ENCODE results near the gene SEMA7A. TPM values are rescaled to one million over a fixed set of nuclear protein-coding genes. Genes with fewer than 3 reads are reported as not detected.
A peak's percentile ranks its signal among the peaks of the same experiment; 100 is the strongest.
"Not testable (repeated sequence)": the region's sequence is repeated elsewhere in the genome, so short reads cannot be mapped to it uniquely, and the experiment has no call there.

The SEMA7A gene, protein sequence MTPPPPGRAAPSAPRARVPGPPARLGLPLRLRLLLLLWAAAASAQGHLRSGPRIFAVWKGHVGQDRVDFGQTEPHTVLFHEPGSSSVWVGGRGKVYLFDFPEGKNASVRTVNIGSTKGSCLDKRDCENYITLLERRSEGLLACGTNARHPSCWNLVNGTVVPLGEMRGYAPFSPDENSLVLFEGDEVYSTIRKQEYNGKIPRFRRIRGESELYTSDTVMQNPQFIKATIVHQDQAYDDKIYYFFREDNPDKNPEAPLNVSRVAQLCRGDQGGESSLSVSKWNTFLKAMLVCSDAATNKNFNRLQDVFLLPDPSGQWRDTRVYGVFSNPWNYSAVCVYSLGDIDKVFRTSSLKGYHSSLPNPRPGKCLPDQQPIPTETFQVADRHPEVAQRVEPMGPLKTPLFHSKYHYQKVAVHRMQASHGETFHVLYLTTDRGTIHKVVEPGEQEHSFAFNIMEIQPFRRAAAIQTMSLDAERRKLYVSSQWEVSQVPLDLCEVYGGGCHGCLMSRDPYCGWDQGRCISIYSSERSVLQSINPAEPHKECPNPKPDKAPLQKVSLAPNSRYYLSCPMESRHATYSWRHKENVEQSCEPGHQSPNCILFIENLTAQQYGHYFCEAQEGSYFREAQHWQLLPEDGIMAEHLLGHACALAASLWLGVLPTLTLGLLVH
- total RNA-seq (2014; rRNA removed; shearing (Covaris generic)), result 8.5 and 14.3 TPM in 2 replicates

DNA sequence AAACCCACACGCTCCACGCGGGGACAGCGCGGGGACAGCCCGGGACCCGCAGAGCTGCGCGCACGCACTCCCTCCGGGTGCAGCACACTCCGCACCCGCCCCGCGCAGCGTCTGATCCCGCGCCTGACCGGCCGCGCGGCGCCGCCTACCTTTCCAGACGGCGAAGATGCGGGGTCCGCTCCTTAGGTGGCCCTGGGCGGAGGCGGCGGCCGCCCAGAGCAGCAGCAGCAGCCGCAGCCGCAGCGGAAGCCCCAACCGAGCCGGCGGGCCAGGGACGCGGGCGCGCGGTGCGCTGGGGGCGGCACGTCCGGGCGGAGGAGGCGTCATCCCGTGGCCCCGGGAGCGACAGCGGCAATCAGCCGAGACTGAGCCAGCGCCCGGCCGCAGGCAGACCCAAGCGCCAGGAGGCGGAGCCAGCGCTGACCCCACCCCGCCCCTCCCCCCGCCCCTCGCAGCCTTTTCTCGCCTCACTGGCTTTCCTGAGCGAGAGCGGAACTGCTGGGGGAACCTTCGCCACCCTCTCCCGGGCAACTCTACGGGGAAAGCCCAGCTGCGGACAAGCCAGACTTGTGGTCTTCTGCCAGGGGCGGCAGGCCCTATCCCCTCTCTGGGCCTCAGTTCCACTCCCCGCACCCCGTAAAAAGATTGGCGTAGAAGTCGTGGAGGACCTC is at the start of gene SEMA7A:
Gene SEMA7A, minus strand, starts transcription at position 367 of the 671 bp plus-strand sequence. Its CDS starts 40 bp downstream, at position 327.
- peak; percentile 91 for DNase-seq (ENCODE audit: low spot score)
- in situ Hi-C loops (cut with HindIII; ENCODE audit: low sequenced_read_pairs), result no loop called here

DNA sequence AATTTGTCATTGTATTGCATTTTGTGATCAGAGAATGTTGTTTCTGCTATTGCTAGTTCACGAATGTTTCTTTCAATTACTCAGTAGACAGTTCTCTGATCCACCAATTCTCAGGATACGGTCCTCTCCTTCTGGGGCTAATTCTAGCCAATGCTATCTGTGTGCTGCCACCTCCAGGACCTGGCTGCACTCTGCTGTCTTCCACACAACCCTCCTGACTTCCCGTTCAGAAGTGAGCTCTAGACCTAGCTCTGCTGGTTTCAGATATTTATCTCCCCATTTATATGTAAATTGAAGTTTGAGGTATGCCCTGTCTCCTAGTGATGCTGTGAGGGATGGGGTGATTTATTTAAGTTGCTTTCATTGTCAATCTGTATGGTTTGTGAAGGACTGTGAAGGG is 48.9 kb upstream of the SEMA7A start:
- peak; percentile 54 for DNase-seq (ENCODE audit: low spot score)

DNA sequence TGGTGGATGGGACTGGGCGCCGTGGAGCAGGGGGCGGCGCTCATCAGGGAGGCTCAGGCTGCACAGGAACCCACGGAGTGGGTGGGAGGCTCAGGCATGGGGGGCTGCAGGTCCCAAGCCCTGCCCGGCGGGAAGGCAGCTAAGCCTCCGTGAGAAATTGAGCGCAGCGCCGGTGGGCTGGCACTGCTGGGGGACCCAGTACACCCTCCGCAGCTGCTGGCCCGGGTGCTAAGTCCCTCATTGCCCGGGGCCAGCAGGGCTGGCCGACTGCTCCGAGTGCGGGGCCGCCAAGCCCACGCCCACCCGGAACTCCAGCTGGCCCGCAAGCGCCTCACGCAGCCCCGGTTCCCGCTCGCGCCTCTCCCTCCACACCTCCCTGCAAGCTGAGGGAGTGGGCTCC is 46.6 kb upstream of the SEMA7A start:
- DNase-seq (ENCODE audit: low spot score), result not testable (repeated sequence)

More for the DNA sequence above, 48.9 kb upstream of the SEMA7A start:
- in situ Hi-C loops (cut with HindIII; ENCODE audit: low sequenced_read_pairs), result no loop called here

DNA sequence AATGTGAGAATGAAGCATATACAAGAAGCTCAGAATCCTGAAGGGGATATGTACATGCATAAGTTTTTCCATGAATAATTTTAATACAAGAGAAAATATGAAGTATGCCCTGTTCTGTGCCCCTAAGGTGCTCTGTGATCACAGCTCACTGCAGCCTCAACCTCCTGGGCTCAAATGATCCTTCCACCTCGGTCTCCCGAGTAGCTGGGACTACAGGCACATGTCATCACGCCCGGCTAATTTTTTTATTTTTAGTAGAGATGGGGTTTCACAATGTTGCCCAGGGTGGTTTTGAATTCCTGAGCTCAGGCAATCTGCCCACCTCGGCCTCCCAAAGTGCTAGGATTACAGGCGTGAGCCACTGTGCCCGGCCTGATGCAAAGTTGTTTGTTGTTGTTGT is 37.9 kb upstream of the SEMA7A start:
- in situ Hi-C loops (cut with HindIII; ENCODE audit: low sequenced_read_pairs); DNase-seq (ENCODE audit: low spot score): not testable (repeated sequence)

More for the DNA sequence above, 46.6 kb upstream of the SEMA7A start:
- in situ Hi-C loops (cut with HindIII; ENCODE audit: low sequenced_read_pairs), result not testable (repeated sequence)

DNA sequence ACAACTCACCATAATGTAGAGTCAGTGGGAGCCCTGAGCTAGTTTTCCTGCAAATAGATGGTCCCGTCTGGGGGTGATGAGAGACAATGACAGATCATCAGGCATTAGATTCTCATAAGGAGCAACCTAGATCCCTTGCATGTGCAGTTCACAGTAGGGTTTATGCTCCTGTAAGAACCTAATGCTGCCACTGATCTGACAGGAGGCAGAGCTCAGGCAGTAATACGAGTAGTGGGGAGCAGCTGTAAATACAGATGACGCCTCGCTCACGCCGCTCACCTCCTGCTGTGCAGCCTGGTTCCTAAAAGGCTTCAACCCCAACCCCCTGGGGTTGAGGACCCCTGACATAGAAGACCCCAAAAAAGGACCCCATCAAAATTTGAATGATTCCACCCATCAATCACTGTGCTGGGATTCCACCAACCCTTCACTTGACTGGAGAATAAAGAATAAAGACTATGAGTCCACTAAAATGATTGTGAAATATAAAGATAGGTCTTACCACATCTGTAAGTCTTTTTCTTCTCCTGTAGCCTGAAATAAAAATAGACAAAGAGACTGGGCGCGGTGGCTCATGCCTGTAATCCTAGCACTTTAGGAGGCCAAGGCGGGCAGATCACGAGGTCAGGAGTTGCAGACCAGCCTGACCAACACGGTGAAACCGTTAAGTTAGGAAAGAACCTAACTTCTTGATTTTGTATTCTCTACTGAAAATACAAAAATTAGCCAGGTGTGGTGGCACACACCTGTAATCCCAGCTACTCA is 37.1 kb upstream of the SEMA7A start:
- no peak for DNase-seq (ENCODE audit: low spot score)
- in situ Hi-C loops (cut with HindIII; ENCODE audit: low sequenced_read_pairs), result no loop called here

DNA sequence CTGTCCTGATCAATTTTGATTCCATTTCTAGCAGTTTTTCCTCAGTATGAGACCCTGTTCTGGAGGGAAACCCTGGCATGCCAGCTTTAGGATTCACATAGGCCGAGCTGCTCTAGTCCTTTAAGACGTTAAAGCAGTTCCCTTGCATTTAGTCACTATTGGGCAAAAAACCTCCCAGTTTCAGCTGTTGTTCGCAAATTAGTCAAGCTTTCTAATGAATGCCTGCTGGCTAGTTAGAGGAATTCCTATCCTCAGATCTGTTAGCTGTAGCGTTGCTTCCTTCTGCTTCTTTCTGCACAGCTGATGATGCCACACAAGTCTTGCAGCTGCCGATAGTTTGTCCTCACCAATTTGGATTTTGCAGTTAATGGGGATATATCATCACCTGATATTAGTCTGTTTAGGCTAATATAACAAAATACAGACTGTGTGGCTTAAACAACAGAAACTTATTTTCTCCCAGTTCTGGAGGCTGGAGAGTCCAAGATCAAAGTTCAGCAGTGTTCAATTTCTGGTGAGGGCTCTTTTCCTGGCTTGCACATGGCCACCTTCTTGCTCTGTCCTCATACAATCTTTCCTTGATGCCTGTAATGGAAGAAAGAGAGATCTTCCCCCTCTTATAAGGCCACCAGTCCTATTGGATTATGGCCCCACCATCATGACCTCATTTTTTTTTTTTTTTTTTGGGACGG is 34.7 kb upstream of the SEMA7A start:
- in situ Hi-C loops (cut with HindIII; ENCODE audit: low sequenced_read_pairs), result no loop called here
- DNase-seq (ENCODE audit: low spot score), result no peak

DNA sequence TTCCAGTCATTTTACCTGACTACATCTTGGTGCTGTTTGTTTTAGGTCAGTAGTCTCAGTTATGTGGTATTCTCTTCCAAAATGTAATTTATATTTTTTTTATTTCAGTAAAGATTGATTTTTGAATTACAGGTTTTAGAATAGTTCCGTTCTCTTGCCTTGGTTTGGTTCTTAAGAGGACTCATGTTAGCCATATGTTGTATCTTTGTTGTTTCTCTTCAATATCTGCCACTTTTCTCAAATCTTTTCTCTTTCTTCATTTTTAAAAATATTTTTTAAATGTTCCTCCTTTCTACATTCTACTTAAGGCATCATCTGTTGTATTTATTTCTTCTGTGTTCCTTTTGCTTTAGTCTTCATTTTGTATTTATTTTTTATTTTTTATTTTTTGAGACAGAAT is 32.8 kb upstream of the SEMA7A start:
- no peak for DNase-seq (ENCODE audit: low spot score)
- in situ Hi-C loops (cut with HindIII; ENCODE audit: low sequenced_read_pairs), result no loop called here

DNA sequence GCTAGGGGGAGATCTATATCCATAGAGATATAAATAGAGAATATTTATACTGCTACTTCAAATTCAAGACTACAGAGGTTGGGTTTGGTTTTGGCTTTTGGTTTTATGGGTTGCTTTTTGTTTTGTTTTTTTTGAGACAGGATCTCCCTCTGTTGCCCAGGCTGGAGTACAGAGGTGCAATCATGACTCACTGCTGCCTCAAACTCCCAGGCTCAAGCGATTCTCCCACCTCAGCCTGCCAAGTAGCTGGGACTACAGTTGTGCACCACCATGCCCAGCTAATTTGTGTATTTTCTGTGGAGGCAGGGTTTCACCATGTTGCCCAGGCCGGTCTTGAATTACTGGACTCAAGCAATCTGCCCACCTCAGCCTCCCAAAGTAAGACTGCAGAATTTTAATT is 31.1 kb upstream of the SEMA7A start:
- in situ Hi-C loops (cut with HindIII; ENCODE audit: low sequenced_read_pairs), result no loop called here
- no peak for DNase-seq (ENCODE audit: low spot score)

DNA sequence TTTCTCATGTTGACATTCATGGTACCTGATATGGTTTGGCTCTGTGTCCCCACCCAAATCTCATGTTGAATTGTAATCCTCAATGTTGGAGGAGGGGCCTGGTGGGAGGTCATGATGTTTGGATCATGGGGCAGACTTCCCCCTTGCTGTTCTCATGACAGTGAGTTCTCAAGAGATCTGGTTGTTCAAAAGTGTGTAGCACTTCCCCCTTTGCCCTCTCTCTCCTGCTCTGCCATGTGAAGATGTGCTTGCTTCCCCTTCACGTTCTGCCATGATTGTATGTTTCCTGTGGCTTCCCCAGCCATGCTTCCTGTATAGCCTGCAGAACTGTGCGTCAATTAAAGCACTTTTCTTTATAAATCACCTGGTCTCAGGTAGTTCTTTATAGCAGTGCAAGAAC is 30.5 kb upstream of the SEMA7A start:
- in situ Hi-C loops (cut with HindIII; ENCODE audit: low sequenced_read_pairs), result no loop called here
- DNase-seq (ENCODE audit: low spot score), result no peak

DNA sequence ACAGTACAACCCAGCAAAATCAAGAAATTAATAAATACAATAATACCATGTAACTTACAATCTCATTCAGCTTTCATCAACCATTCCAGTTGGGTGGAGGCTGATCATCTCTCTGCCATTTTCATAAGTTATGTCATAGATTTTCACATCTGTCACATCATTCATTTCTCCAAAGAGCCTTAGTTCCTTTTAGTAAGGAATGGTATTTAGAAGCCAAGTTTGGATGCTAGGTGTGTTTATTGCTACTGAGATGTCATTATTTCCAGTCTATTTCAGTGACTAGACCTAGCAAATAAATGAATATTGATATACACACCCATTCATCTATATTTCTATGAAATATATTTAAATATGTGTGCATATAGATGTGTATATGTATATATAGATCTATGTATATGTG is 29.9 kb upstream of the SEMA7A start:
- no peak for DNase-seq (ENCODE audit: low spot score)
- in situ Hi-C loops (cut with HindIII; ENCODE audit: low sequenced_read_pairs), result no loop called here

DNA sequence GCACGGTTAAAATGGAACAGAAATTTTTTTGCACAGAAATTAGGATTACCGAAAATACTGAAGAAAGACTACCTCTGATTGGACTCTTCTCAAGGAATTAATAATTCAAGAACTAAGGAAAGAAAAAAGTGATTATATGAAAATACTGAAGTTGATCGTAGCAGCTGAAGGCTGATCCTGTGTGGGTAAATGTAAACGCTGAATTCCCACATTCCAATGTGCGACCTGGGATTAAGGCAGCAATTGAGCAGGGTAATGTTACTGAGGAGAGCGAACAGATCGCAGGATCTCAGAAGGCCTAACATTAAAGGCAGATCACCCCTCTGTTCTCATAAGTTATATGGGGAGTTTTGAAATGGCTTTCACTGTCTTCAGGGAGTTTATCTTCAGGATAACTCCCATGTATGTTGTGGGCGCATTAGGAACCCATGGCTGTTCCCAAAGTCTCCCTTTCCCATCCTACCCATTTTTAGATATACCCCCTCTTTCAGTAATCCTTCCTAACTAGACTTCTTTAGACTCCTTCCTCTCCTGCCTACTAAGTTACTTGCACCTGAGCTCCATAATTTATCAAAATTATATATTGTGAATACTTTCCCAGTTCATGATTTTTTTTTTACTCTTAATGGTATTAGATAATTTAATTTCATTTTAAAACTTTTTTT is 28.2 kb upstream of the SEMA7A start:
- in situ Hi-C loops (cut with HindIII; ENCODE audit: low sequenced_read_pairs), result no loop called here
- peak; percentile 14 for DNase-seq (ENCODE audit: low spot score)

DNA sequence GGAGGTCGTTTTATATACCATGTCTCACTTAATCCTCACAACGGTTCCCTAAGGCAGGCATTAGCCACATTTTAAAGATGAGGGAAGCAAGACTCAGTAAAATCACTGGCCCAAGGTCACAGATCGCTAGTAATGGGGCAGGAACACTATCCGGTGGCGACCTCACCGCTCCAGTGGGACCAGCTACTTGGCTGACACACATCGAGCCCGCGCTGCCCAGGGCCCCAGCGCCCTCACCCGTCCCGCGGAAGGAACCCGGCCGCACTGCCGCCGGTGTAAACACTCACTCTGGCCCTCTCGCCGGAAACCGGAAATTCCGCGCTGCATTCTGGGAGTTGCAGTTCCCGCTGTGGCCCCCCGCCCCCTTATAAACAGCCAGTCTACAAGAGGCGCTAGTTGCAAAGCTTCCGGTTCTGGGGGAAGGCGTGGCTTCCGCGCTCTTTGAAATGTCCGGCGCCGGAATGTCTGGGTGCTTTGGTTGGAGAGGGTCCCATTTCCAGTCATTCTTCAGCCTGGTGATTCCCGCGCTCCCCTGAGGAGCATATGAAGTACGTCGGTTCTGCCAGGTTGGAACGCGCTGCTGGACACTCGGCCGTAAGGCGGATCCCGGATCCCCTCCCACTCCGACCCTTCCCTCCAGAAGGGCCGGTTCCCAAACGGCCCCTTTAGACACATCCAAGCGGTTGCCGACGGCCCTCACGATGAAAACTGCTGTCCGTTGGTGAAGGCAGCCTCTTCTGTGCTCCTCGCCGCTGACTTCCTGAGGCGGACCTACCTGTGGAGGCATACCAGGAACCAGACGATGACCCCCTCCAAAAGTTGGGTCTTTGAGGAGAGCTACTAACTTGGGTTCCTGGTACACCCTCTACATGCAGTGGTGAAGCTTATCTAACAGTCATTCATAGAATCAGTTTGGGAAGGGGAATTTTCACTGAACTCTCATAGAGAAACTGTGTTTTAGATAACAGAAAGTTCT is 27.4 kb upstream of the SEMA7A start, which contains the start of gene UBL7:
Gene UBL7, minus strand, starts transcription at position 290 of the 976 bp plus-strand sequence. CDS start 2,293 bp downstream, outside the sequence.
- in situ Hi-C loops (cut with HindIII; ENCODE audit: low sequenced_read_pairs), result no loop called here
- DNase-seq (ENCODE audit: low spot score), result peak; percentile 97

DNA sequence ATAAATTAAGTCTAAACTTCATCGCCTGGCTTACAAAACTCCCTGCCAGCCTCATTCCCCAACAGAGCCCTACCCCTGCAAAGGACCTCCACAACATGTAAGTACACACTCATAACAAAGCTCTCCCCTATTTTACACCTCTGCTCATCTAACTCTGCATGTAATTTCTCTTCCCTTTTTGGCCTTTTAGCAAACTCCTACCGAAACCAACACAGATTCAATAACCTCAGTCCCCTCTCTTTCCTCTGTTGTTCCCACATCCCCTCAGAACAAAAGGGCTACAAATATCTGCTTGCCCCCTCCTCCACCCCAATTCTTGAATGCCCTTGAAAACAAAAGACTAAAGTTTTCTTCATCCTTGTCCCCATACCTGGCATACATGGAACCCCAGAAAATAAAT is 26.5 kb upstream of the SEMA7A start:
- in situ Hi-C loops (cut with HindIII; ENCODE audit: low sequenced_read_pairs), result no loop called here
- DNase-seq (ENCODE audit: low spot score), result no peak

DNA sequence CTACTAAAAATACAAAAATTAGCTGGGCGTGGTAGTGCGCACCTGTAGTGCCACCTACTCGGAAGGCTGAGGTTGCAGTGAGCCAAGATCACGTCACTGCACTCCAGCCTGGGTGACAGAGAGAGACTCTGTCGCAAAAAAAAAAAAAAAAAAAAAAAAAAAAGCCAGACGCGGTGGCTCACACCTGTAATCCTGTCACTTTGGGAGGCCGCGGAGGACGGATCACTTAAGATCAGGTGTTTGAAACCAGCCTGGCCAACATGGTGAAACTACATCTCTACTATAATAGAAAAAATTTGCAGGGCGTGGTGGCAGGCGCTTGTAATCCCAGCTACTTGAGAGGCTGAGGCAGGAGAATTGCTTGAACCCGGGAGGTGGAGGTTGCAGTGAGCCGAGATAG is 26.0 kb upstream of the SEMA7A start:
- DNase-seq (ENCODE audit: low spot score); in situ Hi-C loops (cut with HindIII; ENCODE audit: low sequenced_read_pairs): not testable (repeated sequence)

DNA sequence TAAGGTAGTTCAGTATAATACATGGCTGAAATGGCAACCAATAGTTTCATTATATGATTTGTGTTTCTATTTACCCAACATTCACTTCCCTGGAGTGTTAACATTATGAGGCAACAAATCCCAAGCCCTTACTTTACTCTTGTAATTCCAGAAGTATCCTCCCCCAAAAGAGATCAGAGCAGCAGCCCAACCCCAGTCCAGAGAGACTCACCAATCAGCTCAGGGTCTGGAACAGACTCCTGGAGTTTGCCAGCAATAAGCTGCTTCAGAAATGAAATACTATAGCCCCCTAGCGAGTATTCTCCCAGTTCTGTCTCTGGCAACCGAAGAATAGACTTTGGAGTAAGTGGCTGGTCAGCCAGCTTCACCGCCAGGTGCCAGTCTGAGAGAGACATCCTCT is 24.7 kb upstream of the SEMA7A start:
- in situ Hi-C loops (cut with HindIII; ENCODE audit: low sequenced_read_pairs), result no loop called here
- no peak for DNase-seq (ENCODE audit: low spot score)

DNA sequence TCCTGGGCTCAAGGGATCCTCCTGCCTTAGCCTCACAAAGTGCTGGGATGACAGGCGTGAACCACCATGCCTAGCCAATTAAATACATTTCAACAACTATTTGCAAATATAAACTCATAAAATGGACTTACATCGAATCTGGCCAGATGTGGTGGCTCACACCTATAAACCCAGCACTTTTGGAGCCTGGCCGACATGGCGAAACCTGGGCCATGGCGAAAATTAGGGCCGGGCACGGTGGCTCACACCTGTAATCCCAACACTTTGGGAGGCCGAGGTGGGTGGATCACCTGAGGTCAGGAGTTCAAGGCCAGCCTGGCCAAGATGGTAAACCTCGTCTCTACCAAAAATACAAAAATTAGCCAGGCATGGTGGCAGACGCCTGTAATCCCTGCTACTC is 23.3 kb upstream of the SEMA7A start:
- in situ Hi-C loops (cut with HindIII; ENCODE audit: low sequenced_read_pairs); DNase-seq (ENCODE audit: low spot score): not testable (repeated sequence)

All from G401 (cell line).